SK-N-SH (cell line): ENCODE data around the gene PFKFB3.

Experiments
- CHD2 ChIP-seq: fragments of 150-350 bp; IDR thresholded peaks from 2 replicates; pipeline ENCODE4 v1.6.1; 2018; ENCODE audit warnings: low read length; ENCODE audit not compliant: partially characterized antibody
- CTCF ChIP-seq: fragments of 200-600 bp; sonication (generic); IDR thresholded peaks from 2 replicates; pipeline ENCODE4 v1.6.1; 2017; ENCODE audit warnings: antibody characterized with exemption, mild to moderate bottlenecking, moderate library complexity
- EP300 ChIP-seq, 2 experiments: IDR thresholded peaks; 2 replicates each; pipeline versions ENCODE4 v1.4.0 to v1.6.1; 2012; ENCODE audit warnings: borderline replicate concordance in 1 of 2, low read depth in 1 of 2, low read length in 1 of 2
- EZH2phosphoT487 ChIP-seq: fragments of 200-600 bp; sonication (generic); IDR thresholded peaks from 2 replicates; pipeline ENCODE4 v1.6.1; 2017; ENCODE audit warnings: low read depth, mixed run types, mild to moderate bottlenecking, antibody characterized with exemption, moderate library complexity, borderline replicate concordance
- GABPA ChIP-seq: IDR thresholded peaks from 2 replicates; pipeline ENCODE4 v1.4.0; 2012; ENCODE audit warnings: low read depth, mild to moderate bottlenecking
- JUND ChIP-seq: IDR thresholded peaks from 2 replicates; pipeline ENCODE4 v1.4.0; 2012
- MAX ChIP-seq: IDR thresholded peaks from 2 replicates; pipeline ENCODE4 v1.4.0; 2012; ENCODE audit warnings: low read depth
- PBX3 ChIP-seq: IDR thresholded peaks from 2 replicates; pipeline ENCODE4; 2012
- POLR2AphosphoS5 ChIP-seq: IDR thresholded peaks from 2 replicates; pipeline ENCODE4 v1.6.1; 2012; ENCODE audit warnings: low read depth, low read length
- RAD21 ChIP-seq: IDR thresholded peaks from 2 replicates; pipeline ENCODE4 v1.6.1; 2012; ENCODE audit warnings: mild to moderate bottlenecking, low read length
- REST ChIP-seq: IDR thresholded peaks from 2 replicates; pipeline ENCODE4 v1.6.1; 2012; ENCODE audit warnings: mild to moderate bottlenecking, low read depth, low read length, moderate library complexity
- RFX5 ChIP-seq: IDR thresholded peaks from 2 replicates; pipeline ENCODE4 v1.6.1; 2012; ENCODE audit warnings: mild to moderate bottlenecking, improper control_type of control experiment, low read length
- TEAD4 ChIP-seq: IDR thresholded peaks from 2 replicates; pipeline ENCODE4 v1.4.0; 2012; ENCODE audit warnings: mild to moderate bottlenecking, borderline replicate concordance; ENCODE audit not compliant: insufficient read depth
- YY1 ChIP-seq: IDR thresholded peaks from 2 replicates; pipeline ENCODE4 v1.4.0; 2012; ENCODE audit warnings: low read depth, mild to moderate bottlenecking

GRCh38 chr10:6153845-6154244 lies 48.9 kb upstream of the PFKFB3 start:
- TF ChIP-seq EP300 (IDR thresholded peaks at IDR 0.05; ENCODE audit: borderline replicate concordance in 1 of 2, low read depth in 1 of 2, low read length in 1 of 2) (no peak), POLR2AphosphoS5 (no peak), CTCF (no peak), CHD2 (no peak), REST (no peak), RAD21 (no peak), GABPA (no peak), JUND (no peak), YY1 (no peak), MAX (no peak), TEAD4 (no peak), EZH2phosphoT487 (no peak), PBX3 (no peak), RFX5 (no peak)
